Neural progenitor cell (in vitro differentiated cells): ENCODE results near the gene MSANTD1.

Experiments
- EZH2 ChIP-seq: fragments of 200-600 bp; sonication (generic); IDR thresholded peaks from 2 replicates; pipeline ENCODE4 v1.6.1; 2017; ENCODE audit warnings: antibody characterized with exemption, mild to moderate bottlenecking, moderate library complexity
- EZH2phosphoT487 ChIP-seq: fragments of 200-600 bp; sonication (generic); IDR thresholded peaks from 2 replicates; pipeline ENCODE4 v1.6.1; 2017; ENCODE audit warnings: antibody characterized with exemption
- TF ChIP-seq, protein P1 (sequence below): fragments of 200-600 bp; sonication (generic); IDR thresholded peaks from 2 replicates; pipeline ENCODE4 v1.5.1; 2017; ENCODE audit warnings: antibody characterized with exemption, mild to moderate bottlenecking

DNA sequence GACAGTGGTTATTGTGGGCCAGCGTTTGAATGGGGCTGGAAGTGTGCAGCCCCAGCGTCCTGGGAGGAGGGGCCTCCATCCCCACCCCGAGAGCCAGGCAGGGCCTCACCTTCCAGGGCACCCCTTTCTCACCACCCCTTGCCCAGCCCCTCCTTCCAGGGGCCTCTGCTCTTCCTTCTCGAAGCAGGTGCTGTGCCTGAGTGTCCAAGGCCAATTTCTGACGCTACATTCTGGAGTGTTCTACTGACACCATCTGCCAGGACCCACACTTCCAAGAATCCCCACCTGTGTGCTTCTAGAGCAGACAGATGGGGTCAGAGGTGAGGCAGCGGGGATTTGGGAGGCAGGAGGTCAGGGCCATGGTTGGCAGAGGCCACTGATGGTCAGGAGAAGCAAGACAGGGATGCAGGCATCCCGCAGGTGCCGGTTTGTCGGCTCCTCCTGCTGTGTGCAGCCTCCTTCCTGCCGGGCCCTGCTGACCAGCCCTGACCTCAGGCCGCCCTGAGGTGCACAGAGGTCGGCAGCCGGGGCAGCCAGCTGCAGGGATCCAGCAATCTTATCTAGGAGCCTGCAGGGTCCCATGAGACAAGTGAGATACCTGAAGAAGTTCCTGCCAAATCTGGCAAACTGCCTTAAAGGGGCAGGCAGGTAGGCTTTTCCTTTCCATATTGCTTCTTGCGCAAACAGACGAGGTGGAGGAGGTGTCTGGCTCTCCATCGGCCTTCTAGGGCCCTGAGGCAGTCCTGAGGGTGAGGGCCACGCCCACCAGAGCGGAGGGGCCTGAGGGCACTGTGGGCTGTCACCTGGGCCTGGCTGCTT lies 18.8 kb downstream of the MSANTD1 start:
- TF ChIP-seq, protein P1, sequence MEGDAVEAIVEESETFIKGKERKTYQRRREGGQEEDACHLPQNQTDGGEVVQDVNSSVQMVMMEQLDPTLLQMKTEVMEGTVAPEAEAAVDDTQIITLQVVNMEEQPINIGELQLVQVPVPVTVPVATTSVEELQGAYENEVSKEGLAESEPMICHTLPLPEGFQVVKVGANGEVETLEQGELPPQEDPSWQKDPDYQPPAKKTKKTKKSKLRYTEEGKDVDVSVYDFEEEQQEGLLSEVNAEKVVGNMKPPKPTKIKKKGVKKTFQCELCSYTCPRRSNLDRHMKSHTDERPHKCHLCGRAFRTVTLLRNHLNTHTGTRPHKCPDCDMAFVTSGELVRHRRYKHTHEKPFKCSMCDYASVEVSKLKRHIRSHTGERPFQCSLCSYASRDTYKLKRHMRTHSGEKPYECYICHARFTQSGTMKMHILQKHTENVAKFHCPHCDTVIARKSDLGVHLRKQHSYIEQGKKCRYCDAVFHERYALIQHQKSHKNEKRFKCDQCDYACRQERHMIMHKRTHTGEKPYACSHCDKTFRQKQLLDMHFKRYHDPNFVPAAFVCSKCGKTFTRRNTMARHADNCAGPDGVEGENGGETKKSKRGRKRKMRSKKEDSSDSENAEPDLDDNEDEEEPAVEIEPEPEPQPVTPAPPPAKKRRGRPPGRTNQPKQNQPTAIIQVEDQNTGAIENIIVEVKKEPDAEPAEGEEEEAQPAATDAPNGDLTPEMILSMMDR, result no peak
- TF ChIP-seq EZH2 (no peak), EZH2phosphoT487 (no peak)
